ENCODE measurements around the gene D2HGDH.
A peak's percentile ranks its signal among the peaks of the same experiment; 100 is the strongest.
"Not testable (repeated sequence)": the region's sequence is repeated elsewhere in the genome, so short reads cannot be mapped to it uniquely, and the experiment has no call there.

Gene D2HGDH

DNA sequence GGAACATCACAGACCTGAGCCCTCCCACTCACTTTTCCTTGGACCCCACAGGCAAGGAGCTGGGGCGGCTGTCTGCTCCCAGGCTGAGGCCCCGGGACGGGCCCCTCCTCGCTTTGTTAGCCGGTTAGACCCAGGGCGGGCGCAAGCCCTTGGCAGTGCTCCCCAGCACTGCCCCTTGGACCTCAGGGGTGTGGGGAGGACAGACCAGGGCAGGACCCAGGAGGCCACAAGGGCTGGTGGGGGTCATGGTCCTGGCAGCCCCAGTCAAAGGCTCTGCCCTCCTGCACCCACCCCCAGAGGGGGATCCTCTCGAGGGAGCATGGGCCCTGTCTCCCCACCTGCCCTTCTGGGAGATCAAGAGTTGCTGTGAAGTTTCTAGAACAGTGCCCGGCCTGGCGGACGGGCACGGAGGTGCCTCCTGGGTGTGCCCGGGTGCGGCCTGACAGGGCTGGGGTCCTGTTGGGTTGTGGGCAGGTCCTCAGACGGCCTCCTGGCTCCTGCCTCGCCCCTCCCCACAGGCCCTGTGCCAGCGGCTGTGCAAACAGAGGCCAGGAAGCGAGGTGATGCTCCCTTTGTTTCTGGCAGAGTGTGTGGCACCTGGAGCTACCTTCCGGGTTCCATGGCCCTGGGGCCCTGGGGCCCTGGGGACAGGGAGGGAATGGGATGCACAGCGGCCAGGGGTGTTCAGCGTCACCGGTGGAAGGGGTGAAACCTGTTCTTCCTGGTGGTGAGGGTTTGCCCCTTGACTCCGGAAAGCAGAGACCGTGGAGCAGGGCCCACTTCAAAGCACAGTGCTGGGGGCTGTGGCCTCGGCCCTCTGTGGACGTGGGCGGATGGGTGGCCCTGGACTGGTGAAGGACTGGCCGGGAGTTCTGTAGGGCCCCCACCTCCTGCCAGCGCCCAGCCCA, 39.3 kb downstream of the D2HGDH start:
- H3K9me3 ChIP-seq (ENCODE audit: control insufficient read depth, low read length): no peaks in the 10 kb centered on the region
- H3K9ac ChIP-seq (ENCODE audit: low read length): no peak overlapping the region
- no peak for DNase-seq (ENCODE audit: low read depth)
- no peaks in the 10 kb centered on the region for H3K27me3 ChIP-seq (replicated peaks; ENCODE audit: control insufficient read depth, insufficient read depth, low read length)
- H3K36me3 ChIP-seq (ENCODE audit: control insufficient read depth, insufficient read depth, low read length, severe bottlenecking): no peaks in the 10 kb centered on the region
- peaks cover 24% of the 10 kb centered on the region for H3K4me1 ChIP-seq (ENCODE audit: control insufficient read depth, insufficient read depth, low read length)
- no peak overlapping the region for H3K4me3 ChIP-seq (ENCODE audit: low read length)

DNA sequence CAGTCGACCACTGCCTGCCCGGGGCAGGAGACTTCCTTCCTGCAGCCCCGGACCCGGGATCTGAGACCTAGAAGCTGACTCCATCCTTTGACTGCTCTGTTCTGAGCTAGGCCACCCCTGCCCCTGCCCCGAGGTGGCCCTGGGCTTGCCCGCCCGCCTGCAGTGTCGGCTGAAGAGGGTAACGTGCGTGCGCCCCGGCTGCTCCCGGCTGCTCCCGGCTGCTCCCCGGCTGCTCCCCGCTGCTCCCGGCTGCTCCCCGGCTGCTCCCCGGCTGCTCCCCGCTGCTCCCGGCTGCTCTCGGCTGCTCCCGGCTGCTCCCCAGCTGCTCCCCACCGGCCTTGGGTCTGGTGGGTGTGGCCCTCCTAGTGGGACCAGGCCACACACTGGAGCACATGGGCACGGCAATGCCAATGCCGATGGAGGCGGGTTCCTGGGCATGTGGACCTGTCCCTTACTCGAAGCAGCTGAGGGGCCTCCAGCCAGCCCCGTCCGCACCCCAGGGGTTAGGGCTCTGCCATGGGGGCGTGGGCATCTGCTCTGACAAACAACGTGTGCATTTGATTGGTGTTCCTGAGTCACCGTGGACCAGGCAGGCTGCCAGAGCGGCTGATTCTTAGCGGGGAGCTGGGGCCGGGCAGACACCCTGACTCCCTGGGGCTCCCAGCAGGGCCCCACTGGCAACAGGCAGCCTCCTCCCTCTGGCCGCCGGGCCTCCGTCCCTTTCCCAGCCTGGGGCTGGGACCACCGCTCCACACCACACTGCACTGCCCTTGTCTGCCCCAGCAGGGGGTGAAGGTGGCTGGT, 40.2 kb downstream of the D2HGDH start:
- no peak overlapping the region for H3K4me3 ChIP-seq (ENCODE audit: low read length)
- no peaks in the 10 kb centered on the region for H3K27me3 ChIP-seq (replicated peaks; ENCODE audit: control insufficient read depth, insufficient read depth, low read length)
- no peaks in the 10 kb centered on the region for H3K9me3 ChIP-seq (ENCODE audit: control insufficient read depth, low read length)
- no peaks in the 10 kb centered on the region for H3K36me3 ChIP-seq (ENCODE audit: control insufficient read depth, insufficient read depth, low read length, severe bottlenecking)
- peaks cover 24% of the 10 kb centered on the region for H3K4me1 ChIP-seq (ENCODE audit: control insufficient read depth, insufficient read depth, low read length)
- no peak overlapping the region for H3K9ac ChIP-seq (ENCODE audit: low read length)
- peak; percentile 33 for DNase-seq (ENCODE audit: low read depth)

DNA sequence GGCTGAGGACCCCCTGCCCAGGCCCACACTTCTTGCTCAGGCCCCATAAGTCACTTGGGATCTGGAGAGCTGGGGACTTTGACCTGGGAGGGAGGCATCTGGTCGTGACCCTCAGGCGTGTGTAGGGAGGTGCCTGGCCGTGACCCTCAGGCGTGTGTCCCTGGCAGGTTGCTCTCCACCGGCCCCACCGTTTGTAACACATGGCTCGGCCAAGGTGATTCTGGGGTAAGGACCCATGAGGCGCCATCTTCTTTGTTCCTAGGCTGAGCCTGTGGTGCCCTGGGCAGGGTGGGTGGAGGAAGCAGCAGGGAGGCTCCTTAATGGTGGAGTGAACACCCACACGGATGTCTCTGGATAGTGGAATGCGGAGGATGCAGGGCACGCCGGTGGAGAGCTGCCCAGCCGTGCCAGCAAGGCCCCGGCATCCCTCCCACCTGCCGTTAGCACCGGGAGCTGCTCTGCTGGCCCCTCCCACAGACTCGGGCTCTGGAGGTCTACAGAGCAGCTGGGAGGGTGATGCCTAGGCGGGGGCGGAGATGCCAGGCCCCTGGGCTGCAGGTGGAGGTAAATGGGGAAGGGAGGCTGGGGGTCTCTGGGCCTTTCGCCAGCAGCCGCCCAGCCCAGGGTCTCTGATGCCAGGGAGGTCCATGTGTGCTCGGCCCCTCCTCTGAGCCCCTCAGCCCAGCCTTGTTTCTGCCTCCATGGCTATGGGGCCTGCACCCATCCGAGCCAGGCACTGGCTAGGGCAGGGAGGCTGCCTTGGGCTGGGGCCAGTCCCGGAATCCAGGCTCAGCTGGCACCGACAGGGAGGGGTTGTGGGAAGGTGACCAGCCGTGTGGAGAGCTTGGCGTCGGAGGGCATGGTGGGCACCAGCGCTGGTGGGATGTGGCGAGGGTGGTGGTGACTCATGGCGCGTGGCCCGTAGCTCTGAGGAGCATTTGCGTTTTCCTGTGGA, 41.1 kb downstream of the D2HGDH start:
- no peaks in the 10 kb centered on the region for H3K36me3 ChIP-seq (ENCODE audit: control insufficient read depth, insufficient read depth, low read length, severe bottlenecking)
- H3K4me1 ChIP-seq (ENCODE audit: control insufficient read depth, insufficient read depth, low read length): peaks cover 24% of the 10 kb centered on the region
- H3K9me3 ChIP-seq (ENCODE audit: control insufficient read depth, low read length): peaks cover 2% of the 10 kb centered on the region
- no peak overlapping the region for H3K9ac ChIP-seq (ENCODE audit: low read length)
- H3K4me3 ChIP-seq (ENCODE audit: low read length): no peak overlapping the region
- no peaks in the 10 kb centered on the region for H3K27me3 ChIP-seq (replicated peaks; ENCODE audit: control insufficient read depth, insufficient read depth, low read length)
- DNase-seq (ENCODE audit: low read depth): no peak

DNA sequence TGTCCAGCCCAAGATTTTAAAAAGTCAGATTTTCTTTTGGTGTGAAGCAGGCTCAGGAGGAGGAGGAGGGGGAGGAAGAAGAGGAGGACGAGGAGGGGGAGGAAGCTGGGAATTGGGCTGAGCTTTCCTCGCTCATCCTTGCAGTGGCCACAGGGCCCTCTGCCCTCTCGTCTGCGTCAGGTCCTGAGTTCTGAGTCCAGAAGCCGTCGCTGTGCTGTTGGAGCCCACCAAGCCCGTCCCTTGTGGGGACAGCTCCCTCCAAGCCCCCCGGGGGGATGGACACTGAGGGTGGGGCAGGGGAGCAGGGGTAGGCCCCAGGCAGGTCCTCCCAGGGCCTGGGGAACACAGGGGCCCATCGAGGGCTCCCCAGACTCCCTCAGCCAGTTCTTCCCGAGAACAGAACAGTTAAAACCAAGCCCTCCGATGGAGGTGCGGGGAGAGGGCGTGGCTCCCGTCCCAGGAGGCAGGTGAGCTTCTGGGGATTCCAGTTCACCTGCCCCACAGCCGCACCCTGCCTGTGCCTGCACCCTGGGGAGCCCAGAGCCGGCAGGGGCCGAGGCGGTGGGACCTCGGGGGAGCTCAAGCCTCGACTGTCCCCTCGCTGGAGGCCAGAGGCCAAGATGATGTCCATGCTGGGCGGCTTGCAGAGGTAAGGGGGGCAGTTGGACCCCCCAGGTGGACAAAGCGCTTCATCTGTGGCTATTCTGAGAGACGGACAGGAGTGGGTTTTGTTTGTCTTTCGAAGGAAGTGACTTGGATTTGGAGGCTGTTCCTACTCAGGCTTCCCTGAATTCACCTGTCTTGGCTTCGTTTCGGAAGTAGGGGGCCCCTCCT, 42.1 kb downstream of the D2HGDH start, which contains the start of gene GAL3ST2:
Gene GAL3ST2 (plus strand): TSS at position 487 of the 834 bp plus-strand sequence. CDS start 134 bp downstream, at position 621.
- Histone ChIP-seq H3K9me3 (ENCODE audit: control insufficient read depth, low read length) (peaks cover 11% of the 10 kb centered on the region), H3K27me3 (replicated peaks; ENCODE audit: control insufficient read depth, insufficient read depth, low read length) (no peaks in the 10 kb centered on the region), H3K4me1 (ENCODE audit: control insufficient read depth, insufficient read depth, low read length) (peaks cover 14% of the 10 kb centered on the region), H3K4me3 (ENCODE audit: low read length) (no peak within 1 kb of the TSS), H3K36me3 (ENCODE audit: control insufficient read depth, insufficient read depth, low read length, severe bottlenecking) (no peaks in the 10 kb centered on the region), H3K9ac (ENCODE audit: low read length) (no peak within 1 kb of the TSS)
- no peak for DNase-seq (ENCODE audit: low read depth)

DNA sequence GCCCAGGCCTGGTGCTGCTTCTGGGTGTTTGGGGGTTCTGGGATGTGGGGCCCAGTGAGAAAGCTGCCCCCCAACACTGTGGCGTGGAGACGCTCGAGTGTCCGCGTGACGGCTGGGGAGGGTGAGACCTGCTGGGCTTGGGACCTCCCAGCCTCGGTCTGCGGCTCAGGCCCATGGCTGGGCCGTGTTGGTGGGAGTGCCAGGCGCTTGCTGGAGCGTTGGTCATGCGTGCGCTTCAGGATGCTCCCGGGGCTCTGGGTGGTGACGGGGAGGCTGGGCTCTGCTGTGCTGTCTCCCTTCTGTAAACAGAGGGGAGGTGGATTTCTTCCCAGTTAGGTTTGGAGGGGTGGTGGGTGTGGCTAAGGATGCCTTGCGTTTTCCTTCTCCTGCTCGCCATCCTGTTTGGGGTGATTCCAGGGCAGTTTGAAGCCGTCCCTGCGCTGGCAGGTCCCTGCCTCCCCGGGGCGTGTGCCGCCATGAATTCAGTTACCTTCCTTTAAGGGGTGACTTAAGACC, 42.8 kb downstream of the D2HGDH start:
- H3K9me3 ChIP-seq (ENCODE audit: control insufficient read depth, low read length): peaks cover 11% of the 10 kb centered on the region
- H3K36me3 ChIP-seq (ENCODE audit: control insufficient read depth, insufficient read depth, low read length, severe bottlenecking): no peaks in the 10 kb centered on the region
- H3K27me3 ChIP-seq (replicated peaks; ENCODE audit: control insufficient read depth, insufficient read depth, low read length): no peaks in the 10 kb centered on the region
- H3K9ac ChIP-seq (ENCODE audit: low read length): no peak overlapping the region
- H3K4me3 ChIP-seq (ENCODE audit: low read length): no peak overlapping the region
- DNase-seq (ENCODE audit: low read depth): no peak
- H3K4me1 ChIP-seq (ENCODE audit: control insufficient read depth, insufficient read depth, low read length): peaks cover 8% of the 10 kb centered on the region

DNA sequence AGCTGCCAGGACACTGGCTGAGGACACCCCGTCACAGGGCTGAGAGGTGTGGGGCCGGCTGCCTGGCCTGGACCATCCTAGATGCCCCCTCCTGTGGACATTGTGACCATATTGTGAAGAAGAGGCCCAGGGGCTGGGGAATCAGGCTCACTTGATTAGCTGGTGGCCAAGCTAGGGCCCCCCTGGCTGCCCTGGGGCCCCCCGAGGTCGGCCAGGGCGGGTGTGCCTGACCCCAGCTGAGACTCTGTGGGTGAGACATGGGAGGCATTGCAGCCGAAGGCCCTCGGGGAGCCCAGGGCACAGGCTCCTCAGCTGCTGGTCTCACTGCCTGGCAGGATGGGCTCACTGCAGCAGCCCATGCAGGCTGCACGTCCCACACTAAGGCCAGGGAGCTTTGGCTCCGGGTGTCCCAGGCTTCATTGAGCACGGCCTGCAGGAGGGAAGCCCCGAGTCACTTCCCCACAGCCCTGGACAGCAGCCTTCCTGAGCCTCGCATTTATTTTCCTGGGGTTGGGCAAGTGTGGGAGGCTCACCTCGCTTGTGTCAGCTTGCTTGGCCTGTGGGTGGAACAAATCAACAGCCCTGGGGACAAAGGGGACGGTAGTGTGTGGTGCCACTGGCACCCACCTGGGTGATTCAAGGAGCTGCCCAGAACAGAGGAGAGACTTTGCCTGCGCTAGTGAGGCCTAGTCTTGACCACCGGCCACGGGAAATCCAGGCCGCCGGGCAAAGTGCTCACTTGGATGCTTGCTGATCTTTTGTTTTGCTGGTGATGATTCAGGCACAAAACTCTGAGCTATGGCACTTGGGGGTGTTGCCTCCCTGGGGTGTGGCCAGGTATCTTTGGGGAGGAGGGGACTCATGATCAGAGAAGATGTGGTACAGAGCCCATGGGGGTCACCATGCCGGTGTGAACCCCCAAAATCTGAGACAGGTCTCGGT, 43.5 kb downstream of the D2HGDH start:
- Histone ChIP-seq H3K4me1 (ENCODE audit: control insufficient read depth, insufficient read depth, low read length) (peaks cover 8% of the 10 kb centered on the region), H3K36me3 (ENCODE audit: control insufficient read depth, insufficient read depth, low read length, severe bottlenecking) (no peaks in the 10 kb centered on the region), H3K4me3 (ENCODE audit: low read length) (no peak overlapping the region), H3K27me3 (replicated peaks; ENCODE audit: control insufficient read depth, insufficient read depth, low read length) (no peaks in the 10 kb centered on the region), H3K9ac (ENCODE audit: low read length) (no peak overlapping the region), H3K9me3 (ENCODE audit: control insufficient read depth, low read length) (peaks cover 11% of the 10 kb centered on the region)
- no peak for DNase-seq (ENCODE audit: low read depth)

DNA sequence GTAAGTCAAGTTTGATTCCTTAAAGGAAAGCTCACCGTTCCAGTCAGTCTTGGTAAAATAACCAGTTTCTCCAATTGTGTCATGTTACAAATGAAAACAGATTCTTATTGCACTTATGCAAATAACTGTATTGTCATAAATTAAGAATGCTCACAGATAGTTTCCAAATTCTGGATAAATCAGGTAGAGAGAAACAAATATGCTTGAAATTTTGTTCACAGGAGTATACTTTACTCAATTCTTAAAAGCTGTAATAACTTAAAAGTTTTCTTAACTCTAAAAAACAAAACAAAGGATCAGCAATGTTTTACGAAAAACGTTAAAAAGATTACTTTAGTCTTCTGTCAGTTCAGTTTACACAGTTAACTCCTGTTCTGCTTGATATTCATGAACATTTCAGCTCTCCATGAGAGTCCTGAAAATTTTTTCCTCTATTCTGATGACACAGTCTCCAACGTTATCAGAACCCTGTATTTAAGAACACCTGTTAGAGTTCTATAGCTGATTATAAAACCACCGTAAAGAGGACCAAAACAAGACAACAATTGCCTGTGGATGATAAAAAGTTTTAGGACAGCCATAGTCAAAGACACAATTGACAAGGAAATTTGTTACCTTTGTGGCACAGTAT, 46.6 kb downstream of the D2HGDH start:
- Histone ChIP-seq H3K27me3 (replicated peaks; ENCODE audit: control insufficient read depth, insufficient read depth, low read length) (no peaks in the 10 kb centered on the region), H3K36me3 (ENCODE audit: control insufficient read depth, insufficient read depth, low read length, severe bottlenecking) (no peaks in the 10 kb centered on the region), H3K9me3 (ENCODE audit: control insufficient read depth, low read length) (peaks cover 11% of the 10 kb centered on the region), H3K9ac (ENCODE audit: low read length) (no peak overlapping the region), H3K4me1 (ENCODE audit: control insufficient read depth, insufficient read depth, low read length) (no peaks in the 10 kb centered on the region), H3K4me3 (ENCODE audit: low read length) (no peak overlapping the region)
- no peak for DNase-seq (ENCODE audit: low read depth)

DNA sequence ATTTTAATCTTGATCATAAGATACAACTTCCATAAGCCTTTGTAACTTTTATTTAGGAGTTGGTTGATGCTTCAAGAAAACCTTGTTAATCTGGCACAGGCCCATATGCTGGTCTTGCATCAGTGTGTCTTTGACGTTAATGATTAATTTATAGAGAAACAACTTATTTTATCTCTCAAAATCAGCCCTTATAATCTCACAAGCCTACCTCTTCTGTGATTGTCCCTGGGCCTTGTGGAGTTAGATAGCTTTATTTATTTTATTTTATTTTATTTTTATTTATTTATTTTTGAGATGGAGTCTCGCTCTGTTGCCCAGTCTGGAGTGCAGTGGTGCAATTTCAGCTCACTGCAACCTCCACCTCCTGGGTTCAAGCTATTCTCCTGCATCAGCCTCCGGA, 47.6 kb downstream of the D2HGDH start:
- H3K27me3 ChIP-seq (replicated peaks; ENCODE audit: control insufficient read depth, insufficient read depth, low read length); H3K9ac ChIP-seq (ENCODE audit: low read length): not testable (repeated sequence)
- peaks cover 11% of the 10 kb centered on the region for H3K9me3 ChIP-seq (ENCODE audit: control insufficient read depth, low read length)

DNA sequence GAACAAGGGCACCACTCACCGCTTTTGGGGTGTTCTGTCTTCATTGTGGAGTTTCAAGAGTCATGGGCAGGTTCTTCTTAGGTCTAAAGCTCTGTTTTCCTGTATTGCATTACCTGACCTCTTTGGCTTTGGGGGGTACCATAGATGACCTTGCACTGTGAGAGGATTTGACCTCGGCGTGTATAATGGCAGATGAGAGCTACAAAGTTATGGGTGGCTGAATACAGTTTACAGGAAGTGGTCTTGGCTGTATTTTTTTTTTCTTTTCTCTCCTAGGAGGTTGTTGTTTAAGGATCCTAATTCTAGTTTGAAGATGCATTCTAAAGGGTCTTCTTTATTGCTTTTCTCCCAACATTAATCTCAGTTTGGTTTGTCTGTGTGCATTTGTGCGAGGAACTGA, 53.7 kb downstream of the D2HGDH start:
- Histone ChIP-seq H3K9me3 (ENCODE audit: control insufficient read depth, low read length) (peaks cover 15% of the 10 kb centered on the region), H3K4me3 (ENCODE audit: low read length) (no peak overlapping the region), H3K36me3 (ENCODE audit: control insufficient read depth, insufficient read depth, low read length, severe bottlenecking) (no peaks in the 10 kb centered on the region), H3K27me3 (replicated peaks; ENCODE audit: control insufficient read depth, insufficient read depth, low read length) (no peaks in the 10 kb centered on the region), H3K4me1 (ENCODE audit: control insufficient read depth, insufficient read depth, low read length) (no peaks in the 10 kb centered on the region), H3K9ac (ENCODE audit: low read length) (no peak overlapping the region)
- no peak for DNase-seq (ENCODE audit: low read depth)

More for the DNA sequence above, 47.6 kb downstream of the D2HGDH start:
- H3K4me3 ChIP-seq (ENCODE audit: low read length); H3K36me3 ChIP-seq (ENCODE audit: control insufficient read depth, insufficient read depth, low read length, severe bottlenecking); H3K4me1 ChIP-seq (ENCODE audit: control insufficient read depth, insufficient read depth, low read length); DNase-seq (ENCODE audit: low read depth): not testable (repeated sequence)

Measured in adipocyte (in vitro differentiated cells).